GM18507 (cell line): ENCODE measurements around the gene CRAMP1.
"Not testable (repeated sequence)": the region's sequence is repeated elsewhere in the genome, so short reads cannot be mapped to it uniquely, and the experiment has no call there.

Source experiments
- DNase-seq: peaks from one replicate; pipeline ENCODE4 v3.0.0; 2011; ENCODE audit warnings: low read depth; ENCODE audit not compliant: insufficient read length; ENCODE audit errors: extremely low spot score
- FAIRE-seq: peaks from 2 replicates; lab custom pipeline; 2011; peaks lifted over from hg19 to GRCh38; lab: Jason Lieb, UNC

CRAMP1 gene

GRCh38 chr16:1700246-1700645 is 88.1 kb downstream of the CRAMP1 start:
- no peak for FAIRE-seq
- DNase-seq: no peak

- no peak for DNase-seq
- FAIRE-seq: no peak
These were observed 89.2 kb downstream of the CRAMP1 start for GRCh38 chr16:1701216-1701878.

GRCh38 chr16:1705324-1705687 is 93.1 kb downstream of the CRAMP1 start:
- not testable (repeated sequence) for FAIRE-seq, DNase-seq

GRCh38 chr16:1705688-1706385 is 93.7 kb downstream of the CRAMP1 start, which contains the start of gene MAPK8IP3:
Gene MAPK8IP3, plus strand, starts transcription at chr16:1706195. Its CDS starts 145 bp downstream, at chr16:1706340.
- FAIRE-seq: peak; percentile 93

GRCh38 chr16:1706386-1707192 is 94.4 kb downstream of the CRAMP1 start:
- DNase-seq: peak; percentile 50
- FAIRE-seq: peak; percentile 49

More at GRCh38 chr16:1705688-1706385, 93.7 kb downstream of the CRAMP1 start, which contains the start of gene MAPK8IP3:
- peak; percentile 98 for DNase-seq

- DNase-seq: no peak
- peak; percentile 21 for FAIRE-seq
These were observed 95.1 kb downstream of the CRAMP1 start for GRCh38 chr16:1707193-1707790.

- DNase-seq (no peak), FAIRE-seq (no peak)
These were observed 96.1 kb downstream of the CRAMP1 start for GRCh38 chr16:1708083-1708767.

GRCh38 chr16:1708768-1709180 is 96.6 kb downstream of the CRAMP1 start:
- no peak for FAIRE-seq
- no peak for DNase-seq

- no peak for DNase-seq
These were observed 97.2 kb downstream of the CRAMP1 start for GRCh38 chr16:1709356-1709755.

GRCh38 chr16:1710811-1711507 is 98.8 kb downstream of the CRAMP1 start:
- FAIRE-seq (no peak), DNase-seq (no peak)

More at GRCh38 chr16:1709356-1709755, 97.2 kb downstream of the CRAMP1 start:
- no peak for FAIRE-seq

GRCh38 chr16:1712791-1713261 is 100.7 kb downstream of the CRAMP1 start:
- FAIRE-seq (no peak), DNase-seq (no peak)

- no peak for FAIRE-seq
- DNase-seq: no peak
These were observed 101.2 kb downstream of the CRAMP1 start for GRCh38 chr16:1713331-1713730.

GRCh38 chr16:1713933-1714332 is 101.8 kb downstream of the CRAMP1 start:
- FAIRE-seq (peak; percentile 81), DNase-seq (no peak)

GRCh38 chr16:1715220-1715619 is 103.1 kb downstream of the CRAMP1 start:
- no peak for DNase-seq
- no peak for FAIRE-seq

GRCh38 chr16:1718236-1718635 is 106.1 kb downstream of the CRAMP1 start:
- DNase-seq, FAIRE-seq: not testable (repeated sequence)

- DNase-seq: not testable (repeated sequence)
- peak; percentile 21 for FAIRE-seq
These were observed 107.5 kb downstream of the CRAMP1 start for GRCh38 chr16:1719559-1720229.

- FAIRE-seq: no peak
- no peak for DNase-seq
These were observed 109.2 kb downstream of the CRAMP1 start for GRCh38 chr16:1721372-1721771.
